Fibroblast of skin of left biceps (primary cell): Measurements from ENCODE around the gene CCDC85C.

Experiments
- DNase-seq, 2 experiments: peaks; one replicate each; pipeline ENCODE4 v3.0.0-alpha.2; 2013; ENCODE audit warnings: low read depth in 2 of 2

CCDC85C gene

DNA sequence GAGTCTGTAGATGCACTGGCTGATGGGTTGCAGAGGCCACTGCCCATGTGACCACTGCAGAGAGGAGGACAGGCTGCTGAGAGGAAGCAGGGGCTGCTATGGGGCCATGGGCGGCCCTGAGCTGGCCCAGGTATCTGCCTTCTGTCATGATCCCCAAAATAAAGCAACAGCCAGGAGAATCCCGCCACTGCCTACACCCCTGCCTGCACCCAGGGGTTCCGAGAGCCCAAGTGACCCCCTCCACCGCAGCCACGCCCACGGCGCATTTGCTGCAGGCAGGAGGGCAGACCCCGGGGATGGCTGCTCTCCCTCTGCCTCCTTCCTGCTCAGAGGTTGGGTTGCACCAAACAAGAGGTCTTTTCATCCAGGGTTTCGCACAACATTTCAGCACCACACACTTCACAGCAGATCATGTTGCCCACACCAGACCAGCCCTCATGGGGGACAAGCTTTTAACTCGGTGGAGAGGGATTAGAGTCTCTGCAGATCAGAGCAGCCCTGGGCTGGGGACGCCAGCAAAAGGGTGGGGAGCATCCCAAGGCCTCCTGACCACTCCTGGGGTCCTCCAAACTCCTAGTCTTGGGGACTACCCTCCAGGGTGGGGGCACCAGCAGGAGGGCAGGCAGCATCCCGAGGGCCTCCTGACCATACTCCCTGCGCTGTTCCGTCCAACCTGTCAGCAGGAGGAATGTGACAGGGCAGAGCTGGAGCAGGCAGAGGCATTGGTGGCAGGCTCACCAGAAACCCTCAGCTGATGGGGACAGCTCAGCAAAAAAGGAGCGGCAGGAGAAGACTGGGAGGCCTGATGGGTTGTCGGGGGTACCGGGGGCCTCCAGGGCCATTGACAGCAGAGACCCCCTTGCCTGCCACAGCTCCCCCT, 14.1 kb downstream of the CCDC85C start:
- no peak for DNase-seq

DNA sequence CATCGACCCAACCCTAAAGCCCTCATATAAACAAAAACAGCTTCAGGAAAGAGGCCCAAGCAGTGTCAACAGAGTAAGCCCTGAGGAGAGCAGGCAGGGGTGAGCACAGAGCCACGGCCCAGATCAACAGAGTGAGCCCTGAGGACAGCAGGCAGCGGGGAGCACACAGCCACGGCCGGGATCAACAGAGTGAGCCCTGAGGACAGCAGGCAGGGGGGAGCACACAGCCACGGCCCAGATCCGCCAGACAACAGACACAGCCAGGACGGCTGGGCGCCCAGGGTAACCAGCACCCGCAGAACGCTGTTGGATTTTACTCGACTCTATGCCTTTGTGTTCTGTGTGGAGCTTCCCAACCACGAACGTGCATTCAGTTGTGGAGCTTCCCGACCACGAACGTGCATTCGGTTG, 15.0 kb downstream of the CCDC85C start:
- DNase-seq: no peak

DNA sequence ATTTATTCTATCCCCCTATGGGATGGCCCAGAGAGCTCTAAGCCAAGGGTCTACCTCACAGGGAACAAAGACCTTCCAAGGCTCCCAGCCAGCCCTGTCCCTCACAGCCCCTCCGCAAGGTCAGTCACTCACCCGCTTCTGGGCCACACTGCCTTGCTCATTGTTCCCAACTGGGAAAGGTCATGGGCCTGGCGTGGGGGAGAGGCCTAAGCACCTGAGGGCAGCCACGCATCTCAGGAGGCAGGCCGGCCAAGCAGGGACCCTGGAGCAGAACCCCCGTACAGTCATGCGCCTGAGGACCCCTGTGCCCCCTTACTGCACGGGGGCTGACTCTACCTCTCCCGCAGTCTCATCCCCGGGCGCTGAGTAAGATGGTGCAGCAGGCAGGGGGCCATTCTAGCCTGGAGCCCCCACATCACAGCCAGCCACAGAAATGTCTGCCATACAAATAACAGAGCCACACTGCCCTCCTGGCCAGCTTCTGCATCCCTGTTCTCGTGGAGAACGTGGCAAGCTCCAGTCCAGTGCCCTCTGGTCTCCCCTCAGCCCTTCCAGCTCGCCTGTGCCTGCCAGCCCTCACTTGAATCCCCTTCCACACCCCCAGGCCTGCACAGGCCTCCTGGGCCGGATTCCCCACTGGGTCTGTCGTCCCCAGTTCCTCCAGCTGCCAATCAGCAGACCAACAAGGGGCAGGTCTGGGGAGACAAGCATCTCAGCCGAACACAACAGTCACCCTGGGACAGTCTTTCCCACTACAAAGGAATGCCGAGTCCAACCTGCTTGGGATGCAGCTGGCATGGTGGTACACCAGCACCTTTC, 16.3 kb downstream of the CCDC85C start:
- no peak for DNase-seq

DNA sequence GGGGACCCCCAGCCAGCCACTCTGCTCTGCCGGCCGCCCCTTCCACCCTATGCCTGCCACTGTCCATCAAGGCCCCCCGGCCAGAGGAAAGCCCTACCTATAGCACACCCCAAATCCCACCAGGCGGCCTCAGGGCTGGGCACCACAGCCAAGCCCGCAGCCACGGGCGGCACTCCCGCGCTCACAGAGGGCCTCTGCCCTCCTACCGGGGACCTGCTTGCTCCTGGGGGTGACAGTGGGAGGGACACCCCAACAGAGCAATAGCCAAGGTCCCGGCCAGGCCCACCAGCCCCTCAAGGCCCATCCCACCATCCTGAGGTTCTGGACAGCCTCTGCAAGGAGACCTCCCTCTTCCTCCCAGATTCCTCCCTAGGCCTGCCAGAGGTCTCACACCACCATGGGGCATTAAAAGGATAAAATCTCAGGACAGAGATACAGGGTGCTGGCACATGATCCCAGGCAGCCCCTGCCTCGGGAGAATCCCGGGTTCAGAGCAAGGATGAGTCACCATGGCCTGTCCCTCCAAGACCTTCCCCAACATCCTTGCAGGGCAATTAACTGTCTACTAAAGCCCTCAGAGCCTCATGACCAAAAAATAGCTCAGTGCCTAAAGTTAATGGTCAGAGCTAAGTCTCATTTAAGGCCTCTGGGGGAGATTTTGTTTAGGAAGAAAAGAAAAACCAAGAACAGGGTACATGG, 17.1 kb downstream of the CCDC85C start:
- no peak for DNase-seq

DNA sequence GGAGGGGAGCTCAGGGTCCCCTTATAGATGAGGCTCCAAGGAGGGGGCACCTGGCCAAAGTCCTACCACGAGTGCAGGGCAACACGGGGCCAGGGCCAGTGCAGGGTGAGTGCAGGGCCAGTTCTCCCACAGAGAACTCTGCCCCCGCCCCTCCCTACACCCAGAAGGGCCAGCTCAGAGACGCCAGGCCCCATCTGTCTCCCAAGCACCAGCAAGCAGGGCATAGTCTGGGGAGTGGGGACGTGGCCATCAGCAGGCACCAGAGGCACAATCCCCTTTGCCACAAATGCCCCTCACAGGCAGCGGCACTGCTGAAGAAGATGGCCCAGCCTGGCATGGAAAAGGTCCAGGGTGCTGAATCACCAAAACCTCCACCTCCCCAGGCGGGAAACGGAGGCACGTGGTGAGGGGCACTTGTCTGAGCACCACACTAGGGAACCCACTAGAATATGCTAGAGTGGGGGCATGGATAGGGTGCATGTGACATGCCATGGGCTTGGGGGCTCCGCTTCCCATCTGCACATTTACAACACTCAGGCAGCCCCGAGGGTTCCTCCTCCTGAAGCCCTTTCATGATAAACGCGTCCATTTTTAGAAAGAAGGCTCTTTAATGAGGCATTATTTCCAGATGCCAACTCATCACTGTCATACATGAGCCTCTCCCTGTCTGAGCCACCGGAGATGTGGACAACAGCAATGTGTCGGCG, 17.8 kb downstream of the CCDC85C start:
- DNase-seq: no peak

DNA sequence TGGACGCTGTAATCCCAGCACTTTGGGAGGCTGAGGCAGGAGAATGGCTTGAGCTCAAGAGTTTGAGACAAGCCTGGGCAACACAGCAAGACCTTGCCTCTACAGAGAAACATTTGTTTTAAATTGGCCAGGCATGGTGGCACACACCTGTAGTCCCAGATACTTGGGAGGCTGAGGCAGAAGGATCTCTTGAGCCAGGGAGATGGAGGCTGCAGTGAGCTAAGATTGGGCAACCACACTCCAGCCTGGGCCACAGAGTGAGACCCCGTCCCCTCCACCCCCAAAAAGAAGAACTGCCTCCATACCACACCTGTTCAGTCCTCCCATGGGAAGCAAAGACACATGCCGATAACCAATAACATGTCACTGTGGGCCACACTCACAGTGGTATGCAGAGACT, 19.2 kb downstream of the CCDC85C start:
- DNase-seq: no peak

DNA sequence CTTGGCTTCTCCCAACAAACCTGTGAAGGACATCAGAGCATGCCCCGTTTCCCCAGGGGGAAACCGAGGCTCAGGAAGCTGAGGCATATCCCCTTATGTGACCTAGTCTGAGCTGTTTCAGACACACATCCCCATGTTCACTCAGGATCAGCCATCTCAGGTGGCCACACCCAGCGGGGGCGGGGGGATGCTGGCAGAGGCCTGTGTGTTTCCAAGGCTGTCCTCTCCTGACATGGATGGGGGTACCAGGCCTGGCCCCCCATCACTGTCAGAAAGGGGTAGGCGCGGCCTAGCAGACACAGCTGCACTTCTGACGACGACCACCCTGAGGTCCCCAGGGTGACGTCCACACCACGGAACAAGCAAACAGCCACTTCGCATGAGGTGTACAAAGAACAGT, 22.1 kb downstream of the CCDC85C start:
- no peak for DNase-seq

DNA sequence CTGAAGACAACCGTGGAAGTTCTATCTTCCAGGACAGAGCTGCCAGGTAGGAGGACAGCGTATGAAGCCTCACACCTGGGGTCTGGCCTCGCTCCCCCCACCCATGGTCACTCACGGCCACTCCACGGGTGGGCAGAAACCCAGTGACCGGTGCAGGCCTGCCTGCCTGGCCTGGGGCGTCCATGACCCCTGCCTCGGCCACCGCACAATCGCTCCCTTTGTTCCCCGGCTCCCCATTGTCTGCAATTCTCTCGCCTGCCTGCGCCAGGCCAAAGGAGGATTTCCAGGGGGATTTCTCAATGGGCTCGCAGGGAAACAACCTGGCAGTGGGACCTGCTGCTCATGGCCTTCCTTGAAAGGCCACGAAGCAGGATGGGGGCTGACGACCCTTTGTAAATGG, 22.6 kb downstream of the CCDC85C start:
- DNase-seq: no peak

DNA sequence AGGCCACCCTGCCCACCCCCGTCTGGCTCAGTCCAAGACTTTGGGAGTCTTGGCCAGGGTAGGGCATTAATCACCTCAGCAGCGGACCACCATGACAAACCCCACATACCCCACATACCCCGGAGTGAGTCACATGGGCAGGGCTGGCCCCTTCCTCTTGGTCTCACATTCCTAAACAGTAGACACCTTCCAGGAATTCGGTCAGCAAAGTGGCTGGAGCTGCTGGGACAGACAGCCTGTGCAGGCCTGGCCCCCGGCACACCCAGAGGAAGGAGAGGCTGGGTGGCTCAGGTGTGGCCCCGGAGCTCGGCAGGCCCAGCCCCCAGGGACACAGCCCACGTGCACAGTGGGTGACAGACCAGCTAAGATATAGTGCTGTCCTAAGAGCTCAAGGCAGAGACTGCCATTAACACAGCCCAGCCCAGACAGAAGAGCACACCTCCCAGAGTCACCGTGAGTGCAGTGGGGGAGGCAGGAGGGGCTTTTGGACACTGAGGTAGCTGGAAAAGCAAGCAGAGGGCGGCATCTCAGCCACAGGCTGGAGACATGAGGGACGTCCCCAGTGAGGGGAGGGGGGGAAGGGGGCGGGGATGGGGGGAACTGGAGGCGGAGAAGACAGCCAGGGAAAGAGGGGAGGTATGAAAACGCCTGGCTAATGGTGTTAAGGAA, 24.0 kb downstream of the CCDC85C start:
- DNase-seq: peak; percentile 53 to 62

DNA sequence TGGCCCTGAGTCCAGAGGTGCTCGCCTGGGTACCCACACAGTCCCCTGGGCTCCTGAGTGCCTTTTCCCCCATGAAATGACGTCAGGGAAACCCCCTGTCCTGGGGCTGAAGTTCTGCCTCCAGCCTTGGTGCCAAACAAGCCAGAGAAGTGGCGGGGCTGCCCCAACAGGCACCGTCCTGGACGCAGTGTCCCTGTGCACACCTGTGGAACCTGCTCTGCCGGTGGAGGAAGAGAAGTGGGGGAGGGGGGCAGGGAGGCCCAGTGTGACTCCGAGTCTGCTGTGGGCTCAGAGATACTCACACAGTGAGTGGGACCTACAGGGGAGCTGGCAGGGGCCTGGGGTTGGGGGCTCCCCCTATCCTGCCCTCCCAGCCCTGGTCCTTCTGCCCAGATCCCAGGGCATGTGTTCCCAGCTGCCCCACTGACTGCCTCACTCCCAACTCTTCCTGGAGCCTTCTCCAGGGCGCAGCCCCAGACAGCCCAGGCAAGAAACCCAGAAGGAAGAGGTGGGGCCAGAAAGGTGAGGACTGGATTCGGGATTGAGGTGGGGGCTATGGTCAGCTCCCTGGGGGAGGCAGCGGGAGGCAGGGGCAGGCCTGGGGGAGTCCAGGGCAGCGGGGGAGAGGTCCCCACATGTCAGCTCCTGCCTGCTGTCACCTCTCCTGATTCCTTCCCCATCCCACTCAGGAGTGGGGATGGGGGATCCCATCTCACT, 24.7 kb downstream of the CCDC85C start:
- DNase-seq: no peak

DNA sequence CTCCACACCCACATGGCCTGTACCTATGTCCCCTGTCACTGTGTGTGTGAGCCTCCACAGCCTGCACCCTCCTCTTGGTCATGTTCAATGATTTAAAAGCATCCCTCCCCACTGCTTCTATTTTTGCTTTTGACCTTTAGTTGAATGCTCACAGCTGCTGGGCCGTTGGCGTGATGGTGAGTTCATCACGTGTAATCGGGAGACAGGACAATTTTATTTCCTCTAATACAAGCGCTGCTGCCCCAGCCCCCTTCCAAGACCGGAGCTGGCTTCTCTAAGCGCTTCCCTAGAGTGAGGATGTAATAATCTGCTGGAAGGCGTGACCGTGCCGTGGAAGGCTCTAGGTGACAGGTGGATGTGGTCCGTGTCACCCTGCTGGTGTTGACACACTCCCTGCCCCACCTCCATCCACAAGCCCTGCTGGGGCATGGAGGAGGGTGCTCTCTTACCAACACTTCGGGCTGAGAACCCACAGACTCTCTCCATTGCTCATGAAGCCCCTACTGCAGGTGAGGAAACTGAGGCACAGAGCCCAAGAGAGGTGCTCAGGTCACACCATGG, 25.4 kb downstream of the CCDC85C start:
- DNase-seq: no peak

DNA sequence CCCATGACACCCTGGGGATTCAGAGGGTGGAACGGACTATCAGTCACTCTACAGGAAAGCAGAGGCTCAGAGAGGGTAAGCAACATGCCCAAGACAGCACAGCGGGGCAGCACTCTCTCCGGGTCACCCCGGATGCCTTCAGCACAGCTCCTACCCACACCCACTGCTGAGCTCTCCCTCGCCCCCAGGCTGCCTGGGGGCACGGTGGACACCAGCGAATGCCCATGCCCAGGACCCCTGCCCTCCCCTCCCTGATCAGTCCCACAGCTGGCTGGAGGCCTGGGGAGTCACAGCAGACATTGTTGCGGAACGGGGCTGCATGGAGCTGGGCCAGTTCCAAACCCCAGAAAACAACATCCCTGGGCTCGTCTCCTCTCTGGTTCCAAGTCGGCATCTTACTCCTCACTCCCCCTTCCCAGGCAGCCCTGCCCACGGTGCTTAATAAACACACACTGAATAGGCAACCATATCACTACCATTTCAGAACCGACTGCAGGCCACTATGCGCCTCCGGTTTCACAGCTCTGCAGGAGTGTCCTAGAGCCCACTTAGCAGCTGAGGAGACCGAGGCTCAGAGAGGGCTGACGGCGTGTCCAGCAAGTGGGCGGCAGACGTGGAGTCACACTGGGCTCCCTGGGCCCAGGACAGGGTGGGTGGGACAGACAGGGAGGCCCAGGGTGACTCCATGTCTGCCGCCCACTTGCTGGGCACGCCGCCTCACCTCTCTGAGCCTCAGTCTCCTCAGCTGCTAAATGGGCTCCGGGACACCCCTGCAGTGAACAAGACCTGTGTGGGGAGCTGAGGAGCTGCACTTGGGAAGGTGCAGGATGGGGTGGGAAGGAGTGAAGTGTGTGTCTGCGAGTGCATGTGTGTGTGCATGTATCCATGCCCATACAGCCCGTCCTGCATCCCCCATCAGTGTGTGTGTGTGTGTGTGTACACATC, 27.0 kb downstream of the CCDC85C start:
- no peak for DNase-seq

DNA sequence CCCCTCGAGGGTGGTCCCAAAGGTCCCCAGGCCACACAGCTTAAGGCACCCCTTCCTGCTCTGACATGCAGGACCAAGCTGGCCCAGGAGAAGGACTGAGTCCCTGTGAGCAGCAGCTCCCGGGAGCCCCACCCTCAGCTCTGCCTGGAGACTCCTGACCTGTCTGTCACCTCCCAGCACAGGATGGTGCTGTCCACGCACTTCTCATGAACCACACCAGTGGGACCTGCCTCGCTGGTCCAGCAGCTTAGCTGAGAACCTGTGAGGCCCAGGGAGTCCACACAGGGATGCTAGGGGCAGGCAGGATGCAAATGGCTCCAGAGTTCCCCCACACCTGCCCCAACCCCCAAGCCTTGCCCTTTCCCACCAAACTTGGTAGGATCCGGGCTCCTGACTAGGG, 27.7 kb downstream of the CCDC85C start:
- no peak for DNase-seq

DNA sequence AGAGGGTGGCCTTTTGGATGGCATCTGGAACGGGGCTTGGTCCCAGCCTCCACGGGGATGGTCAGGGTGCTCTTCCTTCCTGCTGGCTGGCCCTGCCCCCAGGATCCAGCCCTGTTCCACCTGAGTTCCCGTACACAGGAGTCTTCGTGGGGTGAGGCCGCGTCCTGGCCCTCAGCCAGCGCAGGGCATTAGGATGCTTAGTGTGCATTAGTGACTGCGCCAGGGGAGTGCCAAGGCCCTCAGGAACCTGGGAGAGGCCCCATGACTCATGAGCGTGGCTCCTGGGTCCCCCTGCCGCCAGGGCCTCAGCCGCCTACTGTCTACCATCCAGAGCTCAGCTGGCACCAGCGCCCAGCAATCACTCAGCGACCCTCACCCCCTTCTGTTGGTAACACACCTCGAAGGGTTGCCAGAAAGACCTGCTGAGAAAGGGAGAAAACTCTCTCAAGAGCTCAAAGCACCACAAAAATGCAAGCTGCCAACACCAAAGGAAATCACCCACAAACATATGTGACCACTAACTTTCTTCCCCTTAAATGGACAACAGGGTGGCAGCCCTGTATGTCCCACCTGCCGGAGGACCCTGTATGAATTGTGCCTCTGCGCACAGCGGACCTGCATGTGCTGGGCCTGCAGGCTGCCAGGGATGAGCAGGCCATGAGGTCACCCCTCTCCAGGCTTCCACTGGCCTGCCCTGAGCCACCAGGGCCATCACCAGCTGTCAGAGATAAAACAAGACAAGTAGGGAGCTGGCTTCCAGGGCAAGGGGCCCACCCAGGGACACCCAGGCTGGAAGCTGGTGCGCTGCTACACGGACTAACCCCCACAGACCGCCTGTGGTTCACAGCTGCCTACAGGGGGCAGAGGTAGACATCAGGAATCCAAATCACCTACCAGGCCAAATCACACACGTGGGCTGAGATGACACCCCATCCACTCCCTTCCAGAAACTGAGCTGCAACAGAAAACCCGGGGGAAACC, 28.7 kb downstream of the CCDC85C start:
- DNase-seq: no peak

DNA sequence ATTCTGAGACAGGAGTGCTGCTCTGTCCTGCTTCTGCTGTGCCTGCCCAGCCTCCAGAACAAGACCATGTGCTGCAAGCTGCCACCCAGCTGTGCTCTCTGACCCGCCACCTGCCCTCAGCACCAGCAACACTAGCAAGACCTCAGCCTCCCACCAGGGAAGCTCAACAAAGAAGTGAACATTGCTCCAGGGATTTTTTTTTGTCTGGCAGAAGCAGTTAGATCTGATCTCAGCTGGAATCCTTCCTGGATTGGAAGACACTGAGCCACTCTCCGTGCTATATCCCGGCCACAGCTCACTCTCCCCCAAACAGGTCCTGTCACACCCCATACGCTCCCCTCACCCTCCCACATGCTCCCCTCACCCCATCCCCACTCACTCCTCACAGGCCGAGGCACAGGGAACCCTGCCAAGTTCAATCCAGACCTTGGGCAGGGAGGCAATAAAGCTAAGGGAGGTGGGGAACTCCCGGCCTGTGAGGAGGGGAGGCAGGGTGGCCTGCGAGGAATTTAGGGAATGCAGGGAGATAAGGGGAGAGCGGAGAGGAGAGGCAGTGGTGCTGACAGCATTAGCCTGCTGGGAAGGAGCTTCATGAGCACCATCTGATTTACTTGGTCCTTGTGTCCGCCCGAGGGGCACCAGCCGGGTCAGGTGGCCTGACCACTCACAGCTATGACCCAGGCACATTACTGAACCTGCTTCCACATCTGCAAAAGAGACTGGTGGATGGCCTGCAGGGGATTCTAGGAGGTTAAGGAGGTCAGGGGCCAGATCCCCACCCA, 29.7 kb downstream of the CCDC85C start:
- peak; percentile 73 to 74 for DNase-seq

DNA sequence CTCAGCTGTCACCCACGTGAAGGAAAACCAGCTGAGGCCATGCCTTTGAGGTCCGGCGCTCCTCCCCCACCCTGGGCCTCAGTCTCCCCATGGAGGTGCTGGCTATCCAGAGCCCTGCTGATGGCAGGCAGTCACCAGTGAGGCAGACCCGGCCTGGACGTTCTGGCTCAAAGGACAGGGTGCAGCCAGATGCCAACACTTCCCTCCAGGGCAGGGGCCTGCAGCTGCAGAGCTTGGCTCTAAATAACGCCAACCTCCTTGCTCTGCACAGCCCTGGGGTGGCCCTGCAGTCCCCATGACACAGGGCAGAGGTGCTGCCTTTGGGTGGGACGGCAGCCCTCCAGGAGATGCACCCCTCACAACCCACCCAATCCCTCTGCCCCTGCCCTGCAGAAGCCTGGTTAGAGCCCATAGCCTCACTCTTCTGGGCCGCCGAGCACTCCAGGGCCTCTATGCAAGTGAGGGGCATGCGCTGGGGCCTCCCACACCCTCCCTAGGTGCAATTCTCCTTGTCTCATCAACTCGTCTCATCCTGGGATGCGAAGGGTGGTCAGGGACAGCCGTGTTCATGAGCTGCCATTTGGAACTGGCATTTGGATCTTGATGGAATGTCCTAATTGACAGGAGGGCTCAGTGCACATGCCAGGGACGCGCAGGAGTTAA, 30.4 kb downstream of the CCDC85C start:
- DNase-seq: no peak

DNA sequence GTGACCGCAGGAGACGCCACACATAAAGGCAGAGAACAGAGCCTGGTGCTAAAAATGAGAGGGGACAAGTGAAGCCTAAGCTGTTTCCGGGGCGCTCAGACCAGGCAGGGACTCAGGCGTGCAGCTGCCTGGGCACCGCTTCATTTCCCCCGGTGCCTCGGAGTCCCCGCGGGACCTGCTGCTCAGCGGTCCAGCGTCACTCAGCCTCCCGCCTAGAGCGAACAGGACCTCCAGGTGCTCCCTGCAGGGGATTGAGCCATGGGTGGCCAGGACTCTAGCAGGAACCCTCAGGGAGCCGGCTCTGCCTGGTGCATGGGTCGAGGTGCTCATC, 31.0 kb downstream of the CCDC85C start:
- DNase-seq: no peak
